Endothelial cell (in vitro differentiated cells): ENCODE results near the gene MFSD6. TPM values are rescaled to one million over a fixed set of nuclear protein-coding genes. Genes with fewer than 3 reads are reported as not detected.

ENCODE experiments used
- DNase-seq: peaks from one replicate; pipeline ENCODE4 v3.0.0; 2021; ENCODE audit warnings: low spot score
- H3K27ac Mint-ChIP-seq: one replicate; pipeline ENCODE4 v1.8.0; 2021; ENCODE audit warnings: mixed read lengths, inconsistent platforms; ENCODE audit not compliant: unreplicated experiment
- H3K27me3 Mint-ChIP-seq: one replicate; pipeline ENCODE4 v1.8.0; 2021; ENCODE audit warnings: mild to moderate bottlenecking, moderate library complexity, mixed read lengths, inconsistent platforms; ENCODE audit not compliant: unreplicated experiment
- H3K36me3 Mint-ChIP-seq: one replicate; pipeline ENCODE4 v1.8.0; 2021; ENCODE audit warnings: mild to moderate bottlenecking, low read depth, mixed read lengths, inconsistent platforms; ENCODE audit not compliant: unreplicated experiment
- H3K4me1 Mint-ChIP-seq: one replicate; pipeline ENCODE4 v1.8.0; 2021; ENCODE audit warnings: mild to moderate bottlenecking, mixed read lengths, inconsistent platforms; ENCODE audit not compliant: unreplicated experiment
- H3K4me3 Mint-ChIP-seq: one replicate; pipeline ENCODE4 v1.8.0; 2021; ENCODE audit warnings: mild to moderate bottlenecking, mixed read lengths, inconsistent platforms; ENCODE audit not compliant: unreplicated experiment
- H3K9me3 Mint-ChIP-seq: one replicate; pipeline ENCODE4 v1.8.0; 2021; ENCODE audit warnings: mixed read lengths, inconsistent platforms; ENCODE audit not compliant: unreplicated experiment
- total RNA-seq: library from RNA; stranded (reverse); fragmentation: NEBNext Ultra II Directional; extraction: Animal tissue kit (Norgen Biotek cat#: 25700); gene quantifications from one replicate; pipeline ENCODE4 v1.2.1, GENCODE V29; 2021; ENCODE audit not compliant: unreplicated experiment
- TF ChIP-seq, protein P1 (sequence below): fragments of 200-600 bp; sonication (generic); IDR thresholded peaks from one replicate; pipeline ENCODE4 v1.5.0; 2021; ENCODE audit warnings: antibody characterized with exemption; ENCODE audit not compliant: unreplicated experiment

MFSD6 gene
- total RNA-seq, 1 donor from 2014 or later: 2.4 TPM

DNA sequence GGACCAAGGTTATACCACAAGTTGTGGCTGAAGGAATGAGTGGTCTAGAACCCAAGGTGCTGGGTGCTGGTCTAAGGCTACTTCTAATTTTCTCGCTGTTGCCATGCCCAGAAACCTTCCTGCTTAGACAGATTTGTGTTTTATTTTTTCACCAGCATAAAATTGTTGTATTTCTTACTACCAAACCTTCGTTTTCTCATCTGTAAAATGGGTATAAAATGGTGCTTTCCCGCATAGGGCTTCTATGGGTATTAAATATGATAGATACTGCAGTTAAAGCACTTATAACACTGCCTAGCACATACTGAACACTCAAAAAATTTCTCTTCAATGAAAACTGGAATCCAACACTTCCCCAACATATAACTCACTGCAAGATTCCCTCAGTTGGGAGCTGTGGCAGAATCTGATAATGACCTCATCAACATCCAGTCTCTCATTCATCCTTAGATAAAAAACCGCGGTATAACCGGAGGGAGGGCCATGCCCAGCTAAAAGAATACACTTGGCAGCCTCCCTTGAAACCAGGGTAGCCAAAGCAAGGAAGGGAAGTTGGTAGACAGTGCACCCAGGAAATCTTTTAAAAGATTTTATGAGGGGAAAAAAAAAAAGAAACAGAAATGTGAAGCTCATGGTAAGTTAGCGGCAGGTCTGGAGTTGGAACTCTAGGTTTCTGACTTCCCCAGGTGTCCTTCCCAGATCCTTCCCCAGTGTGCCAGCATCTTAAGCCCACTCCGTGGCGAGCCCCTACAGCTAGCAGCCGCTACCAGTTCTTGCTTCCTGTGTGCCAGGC lies 125.2 kb downstream of the MFSD6 start:
- TF ChIP-seq, protein P1, sequence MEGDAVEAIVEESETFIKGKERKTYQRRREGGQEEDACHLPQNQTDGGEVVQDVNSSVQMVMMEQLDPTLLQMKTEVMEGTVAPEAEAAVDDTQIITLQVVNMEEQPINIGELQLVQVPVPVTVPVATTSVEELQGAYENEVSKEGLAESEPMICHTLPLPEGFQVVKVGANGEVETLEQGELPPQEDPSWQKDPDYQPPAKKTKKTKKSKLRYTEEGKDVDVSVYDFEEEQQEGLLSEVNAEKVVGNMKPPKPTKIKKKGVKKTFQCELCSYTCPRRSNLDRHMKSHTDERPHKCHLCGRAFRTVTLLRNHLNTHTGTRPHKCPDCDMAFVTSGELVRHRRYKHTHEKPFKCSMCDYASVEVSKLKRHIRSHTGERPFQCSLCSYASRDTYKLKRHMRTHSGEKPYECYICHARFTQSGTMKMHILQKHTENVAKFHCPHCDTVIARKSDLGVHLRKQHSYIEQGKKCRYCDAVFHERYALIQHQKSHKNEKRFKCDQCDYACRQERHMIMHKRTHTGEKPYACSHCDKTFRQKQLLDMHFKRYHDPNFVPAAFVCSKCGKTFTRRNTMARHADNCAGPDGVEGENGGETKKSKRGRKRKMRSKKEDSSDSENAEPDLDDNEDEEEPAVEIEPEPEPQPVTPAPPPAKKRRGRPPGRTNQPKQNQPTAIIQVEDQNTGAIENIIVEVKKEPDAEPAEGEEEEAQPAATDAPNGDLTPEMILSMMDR: no peak
- Mint-ChIP-seq H3K9me3 (no peaks in the 10 kb centered on the region), H3K4me1 (peaks cover 29% of the 10 kb centered on the region), H3K36me3 (no peaks in the 10 kb centered on the region), H3K27me3 (peaks cover 4% of the 10 kb centered on the region), H3K27ac (peak overlapping the region; percentile 94), H3K4me3 (peak overlapping the region; percentile 91)
- DNase-seq: no peak

- no peaks in the 10 kb centered on the region for H3K9me3 Mint-ChIP-seq
- DNase-seq: no peak
- H3K27ac Mint-ChIP-seq: peak overlapping the region; percentile 94
- peaks cover 4% of the 10 kb centered on the region for H3K27me3 Mint-ChIP-seq
- H3K4me1 Mint-ChIP-seq: peaks cover 23% of the 10 kb centered on the region
- peak overlapping the region; percentile 91 for H3K4me3 Mint-ChIP-seq
- TF ChIP-seq, protein P1: no peak
- H3K36me3 Mint-ChIP-seq: no peaks in the 10 kb centered on the region
Measured at GRCh38 chr2:190533968-190534309, 125.8 kb downstream of the MFSD6 start.

GRCh38 chr2:190534310-190535120 lies 126.4 kb downstream of the MFSD6 start, which contains the start of gene NEMP2:
TSS of gene NEMP2 (minus strand) at chr2:190534722. CDS start at chr2:190534655, 67 bp downstream.
- TF ChIP-seq, protein P1: no peak
- no peaks in the 10 kb centered on the region for H3K36me3 Mint-ChIP-seq
- H3K4me1 Mint-ChIP-seq: peaks cover 23% of the 10 kb centered on the region
- H3K27ac Mint-ChIP-seq: peak within 1 kb of the TSS; percentile 94
- DNase-seq: peak; percentile 76
- peak within 1 kb of the TSS; percentile 91 for H3K4me3 Mint-ChIP-seq
- H3K9me3 Mint-ChIP-seq: no peaks in the 10 kb centered on the region
- peaks cover 4% of the 10 kb centered on the region for H3K27me3 Mint-ChIP-seq

GRCh38 chr2:190535121-190535439 lies 126.9 kb downstream of the MFSD6 start:
- Mint-ChIP-seq H3K27ac (peak overlapping the region; percentile 61), H3K9me3 (no peaks in the 10 kb centered on the region), H3K36me3 (no peaks in the 10 kb centered on the region), H3K27me3 (peaks cover 4% of the 10 kb centered on the region), H3K4me3 (peak overlapping the region; percentile 88), H3K4me1 (peaks cover 23% of the 10 kb centered on the region)
- no peak for DNase-seq
- TF ChIP-seq, protein P1: no peak

GRCh38 chr2:190535586-190535985 lies 127.4 kb downstream of the MFSD6 start:
- H3K36me3 Mint-ChIP-seq: no peaks in the 10 kb centered on the region
- H3K4me1 Mint-ChIP-seq: peaks cover 23% of the 10 kb centered on the region
- peaks cover 4% of the 10 kb centered on the region for H3K27me3 Mint-ChIP-seq
- no peak overlapping the region for H3K4me3 Mint-ChIP-seq
- TF ChIP-seq, protein P1: no peak
- no peaks in the 10 kb centered on the region for H3K9me3 Mint-ChIP-seq
- H3K27ac Mint-ChIP-seq: no peak overlapping the region
- DNase-seq: no peak
